SU-DHL-6 (cell line): Measurements from ENCODE around the gene ENDOG.

ENCODE experiments used
- H2AFZ ChIP-seq: fragments of 200-600 bp; sonication (generic); 2 replicates; pipeline ENCODE4 v1.6.1; 2014; ENCODE audit warnings: low read depth, mild to moderate bottlenecking, moderate library complexity, mixed read lengths, antibody characterized with exemption, low read length; ENCODE audit not compliant: severe bottlenecking
- H3F3A ChIP-seq: fragments of 200-600 bp; shearing (Covaris generic); 2 replicates; pipeline ENCODE4 v1.6.0; 2016; ENCODE audit warnings: antibody characterized with exemption, mild to moderate bottlenecking; ENCODE audit not compliant: insufficient read depth
- H3K27ac ChIP-seq: fragments of 200-600 bp; sonication (generic); 2 replicates; pipeline ENCODE4 v1.5.1; 2016; ENCODE audit warnings: low read depth, mild to moderate bottlenecking, low read length, moderate library complexity, mixed read lengths
- H3K27me3 ChIP-seq: fragments of 200-600 bp; sonication (generic), shearing (Covaris generic); 2 replicates; pipeline ENCODE4 v1.6.0; 2014; ENCODE audit warnings: mild to moderate bottlenecking, low read length
- H3K36me3 ChIP-seq: fragments of 200-600 bp; sonication (generic); 2 replicates; pipeline ENCODE4 v1.6.1; 2014; ENCODE audit warnings: mild to moderate bottlenecking, low read length, mixed read lengths
- H3K4me2 ChIP-seq: fragments of 300-600, 200-600 bp; shearing (Covaris generic), sonication (generic); 2 replicates; pipeline ENCODE4 v1.6.0; 2014; ENCODE audit warnings: low read length, low read depth, mild to moderate bottlenecking; ENCODE audit not compliant: poor library complexity, severe bottlenecking
- H3K4me3 ChIP-seq: fragments of 200-600 bp; sonication (generic); 2 replicates; pipeline ENCODE4 v1.5.1; 2014; ENCODE audit warnings: antibody characterized with exemption, low read length, mild to moderate bottlenecking, mixed read lengths; ENCODE audit not compliant: insufficient read depth, poor library complexity, severe bottlenecking
- H3K79me2 ChIP-seq: fragments of 200-600 bp; sonication (generic); 2 replicates; pipeline ENCODE4 v1.6.1; 2014; ENCODE audit warnings: mild to moderate bottlenecking, low read length, moderate library complexity; ENCODE audit not compliant: insufficient read depth
- H3K9ac ChIP-seq: fragments of 200-600 bp; sonication (generic); 2 replicates; pipeline ENCODE4 v1.7.0; 2014; ENCODE audit warnings: mild to moderate bottlenecking, low read length
- H3K9me2 ChIP-seq: fragments of 200-600 bp; sonication (generic); replicated peaks from 2 replicates; pipeline ENCODE4 v1.6.1; 2014; ENCODE audit warnings: low read length; ENCODE audit not compliant: insufficient read depth
- H3K9me3 ChIP-seq: fragments of 200-600 bp; sonication (generic); 2 replicates; pipeline ENCODE4 v1.6.1; 2014; ENCODE audit warnings: low read length, mixed read lengths; ENCODE audit not compliant: insufficient read depth
- H4K20me1 ChIP-seq: fragments of 200-600 bp; sonication (generic); 2 replicates; pipeline ENCODE4 v1.6.1; 2014; ENCODE audit warnings: low read depth, mild to moderate bottlenecking, antibody characterized with exemption, low read length, moderate library complexity, mixed read lengths
- EZH2phosphoT487 ChIP-seq: fragments of 200-600 bp; sonication (generic), shearing (Covaris generic); conservative IDR thresholded peaks from 2 replicates; pipeline ENCODE4 v1.6.1; 2018; ENCODE audit warnings: mild to moderate bottlenecking, antibody characterized with exemption, low read length, moderate library complexity, mixed read lengths
- TF ChIP-seq, protein P1 (sequence below): fragments of 200-600 bp; sonication (generic); IDR thresholded peaks from one replicate; pipeline ENCODE4 v1.5.1; 2017; ENCODE audit warnings: antibody characterized with exemption, mild to moderate bottlenecking, low read length, moderate library complexity; ENCODE audit not compliant: insufficient read depth, poor library complexity, severe bottlenecking

The ENDOG gene

DNA sequence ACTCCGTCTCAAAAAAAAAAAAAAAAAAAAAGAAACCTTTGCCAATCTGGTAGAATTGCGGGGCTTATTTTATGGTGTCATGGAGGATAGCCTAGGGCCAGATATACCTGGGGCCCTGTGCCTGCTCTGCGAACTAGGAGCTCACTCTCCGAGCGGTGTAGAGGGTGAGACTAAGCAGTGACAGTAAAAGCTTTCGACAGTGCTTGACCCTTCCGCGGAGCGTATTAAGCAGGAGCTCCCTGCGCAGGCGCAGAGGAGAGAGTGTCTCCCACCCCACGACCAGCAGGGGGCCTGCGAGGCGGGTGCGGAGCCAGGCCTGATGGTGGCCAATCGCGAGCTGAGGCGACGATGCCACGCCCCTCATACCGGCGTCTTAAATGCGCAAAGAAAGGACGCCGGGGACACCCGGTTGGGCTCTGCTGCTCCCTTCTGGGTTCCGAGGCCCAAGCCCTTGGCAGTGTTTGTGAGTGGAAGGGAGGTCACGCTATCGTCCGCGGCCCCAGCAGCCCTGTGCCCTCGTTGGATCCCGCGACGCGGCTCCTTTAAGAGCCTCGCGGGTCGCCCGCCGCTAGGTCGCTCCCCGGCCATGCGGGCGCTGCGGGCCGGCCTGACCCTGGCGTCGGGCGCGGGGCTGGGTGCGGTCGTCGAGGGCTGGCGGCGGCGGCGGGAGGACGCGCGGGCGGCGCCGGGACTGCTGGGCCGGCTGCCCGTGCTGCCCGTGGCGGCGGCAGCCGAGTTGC lies at the start of gene ENDOG:
ENDOG (plus strand) TSS at position 402 of the 740 bp plus-strand sequence; CDS start at position 587, 185 bp downstream.
- TF ChIP-seq, protein P1, sequence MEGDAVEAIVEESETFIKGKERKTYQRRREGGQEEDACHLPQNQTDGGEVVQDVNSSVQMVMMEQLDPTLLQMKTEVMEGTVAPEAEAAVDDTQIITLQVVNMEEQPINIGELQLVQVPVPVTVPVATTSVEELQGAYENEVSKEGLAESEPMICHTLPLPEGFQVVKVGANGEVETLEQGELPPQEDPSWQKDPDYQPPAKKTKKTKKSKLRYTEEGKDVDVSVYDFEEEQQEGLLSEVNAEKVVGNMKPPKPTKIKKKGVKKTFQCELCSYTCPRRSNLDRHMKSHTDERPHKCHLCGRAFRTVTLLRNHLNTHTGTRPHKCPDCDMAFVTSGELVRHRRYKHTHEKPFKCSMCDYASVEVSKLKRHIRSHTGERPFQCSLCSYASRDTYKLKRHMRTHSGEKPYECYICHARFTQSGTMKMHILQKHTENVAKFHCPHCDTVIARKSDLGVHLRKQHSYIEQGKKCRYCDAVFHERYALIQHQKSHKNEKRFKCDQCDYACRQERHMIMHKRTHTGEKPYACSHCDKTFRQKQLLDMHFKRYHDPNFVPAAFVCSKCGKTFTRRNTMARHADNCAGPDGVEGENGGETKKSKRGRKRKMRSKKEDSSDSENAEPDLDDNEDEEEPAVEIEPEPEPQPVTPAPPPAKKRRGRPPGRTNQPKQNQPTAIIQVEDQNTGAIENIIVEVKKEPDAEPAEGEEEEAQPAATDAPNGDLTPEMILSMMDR: peak; percentile 86
- TF ChIP-seq EZH2phosphoT487: no peak
- H3K79me2 ChIP-seq: no peaks in the 10 kb centered on the region
- no peaks in the 10 kb centered on the region for H3K36me3 ChIP-seq
- peak within 1 kb of the TSS; percentile 70 for H3K9ac ChIP-seq
- H3K27ac ChIP-seq: peak within 1 kb of the TSS; percentile 49
- peak within 1 kb of the TSS; percentile 88 for H2AFZ ChIP-seq
- no peaks in the 10 kb centered on the region for H3K9me2 ChIP-seq
- H3K4me2 ChIP-seq: peak within 1 kb of the TSS; percentile 59
- peak within 1 kb of the TSS; percentile 68 for H3K4me3 ChIP-seq
- no peaks in the 10 kb centered on the region for H3K27me3 ChIP-seq
- no peaks in the 10 kb centered on the region for H3K9me3 ChIP-seq
- H3F3A ChIP-seq: no peaks in the 10 kb centered on the region
- no peaks in the 10 kb centered on the region for H4K20me1 ChIP-seq

DNA sequence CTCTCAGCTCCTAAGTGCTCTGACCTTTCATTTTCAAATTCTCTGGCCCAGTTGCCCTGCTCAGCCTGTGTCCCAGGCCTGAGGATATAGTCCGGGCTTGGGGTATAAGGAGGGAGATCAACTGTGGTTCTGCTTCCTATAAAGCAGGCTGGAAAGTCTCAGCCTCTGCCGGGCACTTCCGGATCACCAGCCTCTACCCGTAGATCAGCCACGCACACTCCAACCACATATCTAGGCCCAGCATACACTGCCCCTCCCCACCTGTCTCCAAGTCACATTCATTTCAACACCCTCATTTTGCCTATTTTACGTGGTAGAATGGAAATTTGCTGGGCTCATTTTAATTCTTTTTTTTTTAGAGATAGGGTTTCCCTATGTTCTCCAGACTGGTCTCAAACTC lies 49.7 kb upstream of the ENDOG start:
- Histone ChIP-seq H3K4me3 (no peak overlapping the region), H3F3A (0 out of 2 replicates have a peak, but pooled peaks cover 7% of the 10 kb centered on the region), H3K27me3 (no peaks in the 10 kb centered on the region), H2AFZ (no peak overlapping the region), H3K27ac (no peak overlapping the region), H3K36me3 (no peaks in the 10 kb centered on the region), H3K9me2 (no peaks in the 10 kb centered on the region), H3K9ac (no peak overlapping the region), H4K20me1 (no peaks in the 10 kb centered on the region), H3K9me3 (no peaks in the 10 kb centered on the region), H3K79me2 (no peaks in the 10 kb centered on the region), H3K4me2 (no peak overlapping the region)
- TF ChIP-seq EZH2phosphoT487: no peak
- TF ChIP-seq, protein P1: no peak

DNA sequence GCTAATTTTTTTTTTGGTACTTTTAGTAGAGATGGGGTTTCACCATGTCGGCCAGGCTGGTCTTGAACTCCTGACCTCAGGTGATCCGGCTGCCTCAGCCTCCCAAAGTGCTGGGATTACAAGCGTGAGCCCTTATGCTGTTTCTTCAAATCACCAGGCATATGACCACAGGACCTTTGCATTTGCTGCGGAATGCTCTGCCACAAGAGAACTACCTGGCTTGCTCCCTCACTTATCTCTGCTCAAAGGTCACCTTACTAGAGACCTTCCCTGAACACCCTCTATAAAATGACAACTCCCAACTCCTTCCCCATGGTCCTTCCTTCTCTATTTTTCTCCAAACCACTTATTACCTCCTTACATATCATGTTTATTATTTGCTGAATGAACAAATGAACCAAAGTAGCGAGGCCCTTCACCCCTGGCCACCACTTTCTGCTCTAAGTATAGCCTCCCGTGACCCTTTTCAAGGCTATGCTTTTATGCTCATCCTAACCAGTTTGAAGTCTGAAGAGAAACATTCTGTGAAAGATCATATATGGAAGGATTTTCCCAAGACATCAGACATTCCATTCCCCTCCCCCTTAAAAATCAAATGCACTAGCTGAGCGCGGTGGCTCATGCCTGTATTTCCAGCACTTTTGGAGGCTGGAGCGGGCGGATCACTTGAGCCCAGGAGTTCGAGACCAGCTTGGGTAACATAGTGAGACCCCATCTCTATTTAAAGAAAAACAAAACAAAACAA lies 47.8 kb upstream of the ENDOG start:
- Histone ChIP-seq H3K9me3 (no peaks in the 10 kb centered on the region), H3K27ac (no peak overlapping the region), H3K4me3 (peak overlapping the region; percentile 73), H2AFZ (no peak overlapping the region), H3K9me2 (no peaks in the 10 kb centered on the region), H3K36me3 (no peaks in the 10 kb centered on the region), H4K20me1 (no peaks in the 10 kb centered on the region), H3K27me3 (no peaks in the 10 kb centered on the region), H3F3A (0 out of 2 replicates have a peak, but pooled peaks cover 7% of the 10 kb centered on the region), H3K4me2 (peak overlapping the region; percentile 66), H3K79me2 (no peaks in the 10 kb centered on the region), H3K9ac (peak overlapping the region; percentile 68)
- TF ChIP-seq, protein P1: no peak
- no peak for TF ChIP-seq EZH2phosphoT487
